WI38 (cell line): Measurements from ENCODE around the gene SLC26A11.
A peak's percentile ranks its signal among the peaks of the same experiment; 100 is the strongest.

Experiments used
- H3K4me3 ChIP-seq: 2 replicates; pipeline ENCODE4 v1.5.1; 2011; ENCODE audit warnings: low read depth, mild to moderate bottlenecking, control low read depth, low read length
- TF ChIP-seq, protein P1 (sequence below): IDR thresholded peaks from 2 replicates; pipeline ENCODE4 v1.5.1; 2012; ENCODE audit warnings: low read depth, mild to moderate bottlenecking, control low read depth, low read length

The SLC26A11 gene

DNA sequence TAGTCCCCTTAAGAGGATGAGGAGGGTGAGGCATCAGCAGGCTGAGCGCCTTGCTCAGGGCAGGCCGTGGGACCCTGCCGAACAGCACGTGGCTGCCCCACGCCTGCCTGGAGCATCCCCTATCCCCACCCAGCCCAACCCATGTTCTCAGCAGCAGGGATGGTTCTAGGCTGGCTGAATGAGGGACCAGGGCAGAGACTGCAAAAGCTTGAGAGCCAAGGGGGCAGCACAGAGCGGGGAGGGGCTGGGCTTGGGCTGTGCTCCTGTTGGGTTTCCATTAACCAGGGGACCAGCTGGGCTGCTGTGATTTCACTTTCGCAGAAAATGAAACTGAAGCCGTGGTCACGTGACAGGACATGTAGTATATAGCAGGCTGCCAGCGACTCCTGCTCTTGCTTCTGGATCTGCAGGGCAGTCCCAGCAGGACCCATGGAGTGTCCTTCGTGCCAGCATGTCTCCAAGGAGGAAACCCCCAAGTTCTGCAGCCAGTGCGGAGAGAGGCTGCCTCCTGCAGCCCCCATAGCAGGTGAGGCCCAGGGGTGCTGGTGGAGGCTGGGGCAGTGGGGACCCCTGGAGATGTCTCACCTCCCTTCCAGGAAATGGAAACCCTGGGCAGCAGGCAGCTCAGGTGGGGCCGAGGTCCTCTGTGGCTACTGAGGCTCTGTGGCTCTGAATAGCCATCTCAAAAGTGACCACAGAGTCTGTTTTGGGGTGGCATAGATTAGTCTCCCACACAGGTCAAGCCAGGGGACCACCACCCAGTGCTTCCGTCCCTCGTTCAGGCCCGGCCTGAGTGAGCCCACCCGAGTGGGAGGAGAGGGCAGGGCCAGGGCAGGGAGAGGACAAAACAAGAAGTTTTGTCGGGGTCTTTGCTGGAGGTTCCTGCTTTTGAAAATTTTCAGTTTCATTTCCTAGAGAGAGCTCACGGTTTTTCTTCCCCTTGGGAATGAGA, 43.3 kb downstream of the SLC26A11 start:
- peak overlapping the region; percentile 49 for H3K4me3 ChIP-seq
- TF ChIP-seq, protein P1, sequence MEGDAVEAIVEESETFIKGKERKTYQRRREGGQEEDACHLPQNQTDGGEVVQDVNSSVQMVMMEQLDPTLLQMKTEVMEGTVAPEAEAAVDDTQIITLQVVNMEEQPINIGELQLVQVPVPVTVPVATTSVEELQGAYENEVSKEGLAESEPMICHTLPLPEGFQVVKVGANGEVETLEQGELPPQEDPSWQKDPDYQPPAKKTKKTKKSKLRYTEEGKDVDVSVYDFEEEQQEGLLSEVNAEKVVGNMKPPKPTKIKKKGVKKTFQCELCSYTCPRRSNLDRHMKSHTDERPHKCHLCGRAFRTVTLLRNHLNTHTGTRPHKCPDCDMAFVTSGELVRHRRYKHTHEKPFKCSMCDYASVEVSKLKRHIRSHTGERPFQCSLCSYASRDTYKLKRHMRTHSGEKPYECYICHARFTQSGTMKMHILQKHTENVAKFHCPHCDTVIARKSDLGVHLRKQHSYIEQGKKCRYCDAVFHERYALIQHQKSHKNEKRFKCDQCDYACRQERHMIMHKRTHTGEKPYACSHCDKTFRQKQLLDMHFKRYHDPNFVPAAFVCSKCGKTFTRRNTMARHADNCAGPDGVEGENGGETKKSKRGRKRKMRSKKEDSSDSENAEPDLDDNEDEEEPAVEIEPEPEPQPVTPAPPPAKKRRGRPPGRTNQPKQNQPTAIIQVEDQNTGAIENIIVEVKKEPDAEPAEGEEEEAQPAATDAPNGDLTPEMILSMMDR: no peak

DNA sequence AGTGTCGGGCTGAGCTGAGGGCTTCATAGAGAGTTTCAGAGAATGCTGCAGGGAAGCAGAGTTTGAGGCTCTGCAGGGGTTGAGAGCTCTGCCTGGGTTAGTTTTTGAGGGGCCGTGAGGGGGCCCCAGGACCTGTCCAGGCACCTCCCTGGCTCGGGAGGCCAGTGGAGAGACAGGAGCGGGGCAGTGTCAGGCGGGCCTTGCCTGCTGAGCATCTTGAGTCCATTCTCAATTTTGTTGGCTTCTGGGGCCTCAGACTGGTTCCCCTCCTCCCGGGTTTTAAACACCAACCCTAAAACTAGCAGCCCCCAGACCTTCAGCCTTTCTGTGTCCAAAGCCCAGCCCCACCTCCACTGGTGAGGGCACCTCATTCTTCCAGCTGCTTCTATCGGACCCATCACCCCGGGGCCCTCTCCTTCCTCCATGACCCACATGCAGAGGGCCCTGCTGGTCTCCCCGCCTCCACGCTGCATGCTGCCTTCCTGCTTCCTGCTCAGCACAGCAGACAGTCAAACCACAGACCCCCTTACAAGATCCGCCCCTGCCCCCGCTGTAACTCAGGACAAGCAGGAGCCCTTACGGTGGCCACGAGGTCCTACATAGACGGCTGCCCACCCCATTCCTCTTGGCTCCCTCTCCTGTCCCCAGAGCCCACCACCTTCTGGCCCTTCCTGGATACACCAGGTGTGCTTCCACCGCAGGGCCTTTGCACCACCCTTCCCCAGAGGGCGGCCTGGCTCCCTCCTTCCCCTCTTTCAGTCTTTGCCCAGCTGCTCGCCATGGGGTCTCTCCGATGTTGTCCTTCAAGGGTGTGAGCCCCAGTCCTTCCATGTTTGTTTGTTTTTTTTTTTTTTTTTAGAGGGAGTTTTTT, 44.2 kb downstream of the SLC26A11 start:
- TF ChIP-seq, protein P1: no peak
- peak overlapping the region; percentile 49 for H3K4me3 ChIP-seq

DNA sequence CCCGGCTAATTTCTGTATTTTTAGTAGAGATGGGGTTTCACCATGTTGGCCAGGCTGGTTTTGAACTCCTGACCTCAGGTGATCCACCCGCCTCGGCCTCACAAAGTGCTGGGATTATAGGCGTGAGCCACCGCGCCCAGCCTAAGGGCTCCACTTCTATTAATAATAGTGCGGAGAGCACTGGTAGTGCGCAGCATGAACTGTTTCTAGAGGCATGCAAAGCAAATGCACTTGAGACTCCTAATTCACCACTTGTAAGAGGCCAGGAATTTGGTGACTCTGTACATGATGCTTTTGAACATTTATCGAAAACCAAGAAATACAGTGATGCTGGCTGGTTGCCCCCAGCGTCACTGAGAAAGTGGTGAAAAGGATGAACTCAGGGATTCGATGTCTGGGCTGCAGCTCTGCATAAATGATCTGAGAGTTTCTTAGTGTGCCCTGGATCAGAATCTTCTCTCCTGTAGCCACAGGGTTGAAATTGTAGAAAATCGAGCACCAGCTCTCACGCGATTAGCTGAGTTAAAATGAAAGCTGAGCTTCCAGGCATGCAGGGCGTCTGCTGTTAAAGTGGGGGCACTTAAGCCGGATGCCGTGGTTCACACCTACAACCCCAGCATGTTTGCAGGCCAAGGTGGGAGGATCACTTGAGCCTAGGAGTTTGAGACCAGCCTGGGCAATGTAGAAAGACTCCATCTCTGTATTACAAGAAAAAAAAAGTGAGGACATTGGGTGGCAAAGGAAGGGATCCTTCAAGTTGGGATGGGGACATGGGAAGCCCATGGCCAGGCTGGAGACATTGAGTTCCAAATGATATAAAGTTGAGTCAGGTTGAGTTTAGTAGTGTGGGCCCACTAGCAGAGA, 45.2 kb downstream of the SLC26A11 start:
- TF ChIP-seq, protein P1: no peak
- H3K4me3 ChIP-seq: no peak overlapping the region

DNA sequence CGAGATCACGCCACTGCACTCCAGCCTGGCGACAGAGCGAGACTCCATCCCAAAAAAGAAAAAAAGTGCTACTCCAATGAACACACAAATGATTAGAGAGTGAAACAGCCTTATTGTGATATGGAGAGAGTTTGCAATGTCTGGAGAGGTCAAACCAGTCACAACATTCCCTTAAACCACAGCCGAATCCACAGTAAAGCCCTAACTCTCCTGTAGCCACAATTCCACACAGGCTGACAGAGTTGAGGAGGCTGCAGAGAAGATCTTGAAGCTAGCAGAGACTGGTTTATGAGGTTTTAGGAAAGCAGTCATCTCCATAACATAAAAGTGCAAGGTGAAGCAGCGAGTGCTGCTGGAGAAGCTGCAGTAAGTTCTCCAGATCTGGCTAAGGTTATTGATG, 47.2 kb downstream of the SLC26A11 start:
- H3K4me3 ChIP-seq: no peak overlapping the region
- TF ChIP-seq, protein P1: no peak

DNA sequence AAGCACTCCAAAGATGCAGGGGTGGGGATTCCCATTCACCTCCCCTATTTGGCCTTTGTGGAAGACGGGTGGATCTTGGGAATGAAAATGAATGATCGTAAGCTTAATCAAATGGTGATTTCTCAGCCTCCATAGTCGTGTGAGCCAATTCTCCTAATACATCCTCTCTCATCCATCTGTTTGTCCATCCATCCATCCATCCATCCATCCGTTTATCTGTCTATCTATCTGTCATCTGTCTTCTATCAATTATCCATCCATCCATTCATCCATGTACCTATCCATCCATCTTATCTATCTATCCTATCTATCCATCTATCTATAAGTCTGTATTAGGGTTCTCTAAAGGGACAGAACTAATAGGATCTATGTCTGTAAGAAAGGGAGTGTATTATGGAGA, 48.2 kb downstream of the SLC26A11 start:
- TF ChIP-seq, protein P1: no peak

DNA sequence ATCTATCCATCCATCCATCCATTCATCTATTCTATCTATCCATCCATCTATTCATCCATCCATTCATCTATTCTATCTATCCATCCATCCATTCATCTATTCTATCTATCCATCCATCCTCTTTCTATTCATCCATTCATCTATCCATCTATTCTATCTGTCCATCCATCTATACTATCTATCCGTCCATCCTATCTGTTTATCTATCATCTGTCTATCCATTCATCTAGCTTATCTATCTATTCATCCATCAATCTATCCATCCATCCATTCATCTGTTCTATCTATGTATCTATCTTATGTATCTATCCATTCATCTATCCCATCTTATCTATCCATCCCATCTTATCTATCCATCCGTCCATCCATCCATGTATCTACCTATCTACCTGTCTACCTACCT, 49.2 kb downstream of the SLC26A11 start:
- TF ChIP-seq, protein P1: no peak
- H3K4me3 ChIP-seq: no peak overlapping the region

More for the DNA sequence above, 48.2 kb downstream of the SLC26A11 start:
- H3K4me3 ChIP-seq: no peak overlapping the region
